OCI-LY3 (cell line): ENCODE data around the gene CNDP1.

Source experiments
- H2AFZ ChIP-seq: fragments of 200-600, 300-600 bp; shearing (Covaris generic); 2 replicates; pipeline ENCODE4 v1.6.0; 2014; ENCODE audit warnings: antibody characterized with exemption, low read depth, low read length
- H3K27ac ChIP-seq: fragments of 200-600, 300-600 bp; sonication (generic); 2 replicates; pipeline ENCODE4 v1.5.1; 2014; ENCODE audit warnings: mild to moderate bottlenecking, low read length, moderate library complexity, mixed read lengths
- H3K27me3 ChIP-seq: fragments of 200-600, 300-600 bp; sonication (generic); 2 replicates; pipeline ENCODE4 v1.6.1; 2014; ENCODE audit warnings: low read depth, low read length, mixed read lengths
- H3K36me3 ChIP-seq: fragments of 200-600, 300-600 bp; sonication (generic); replicated peaks from 2 replicates; pipeline ENCODE3; 2014; ENCODE audit warnings: low read depth, low read length, mixed read lengths
- H3K4me1 ChIP-seq: fragments of 300-600, 200-600 bp; sonication (generic); 2 replicates; pipeline ENCODE4 v1.6.1; 2014; ENCODE audit warnings: low read length, mixed read lengths
- H3K4me2 ChIP-seq: fragments of 200-600, 300-600 bp; sonication (generic); 2 replicates; pipeline ENCODE4 v1.6.1; 2014; ENCODE audit warnings: low read length, mixed read lengths
- H3K4me3 ChIP-seq: fragments of 300-600, 200-600 bp; sonication (generic); 2 replicates; pipeline ENCODE4 v1.5.1; 2014; ENCODE audit warnings: antibody characterized with exemption, mild to moderate bottlenecking, low read length, moderate library complexity
- H3K79me2 ChIP-seq: fragments of 300-600, 200-600 bp; shearing (Covaris generic); 2 replicates; pipeline ENCODE4 v1.6.1; 2014; ENCODE audit warnings: mild to moderate bottlenecking, low read length, mixed read lengths
- H3K9ac ChIP-seq: fragments of 300-600, 200-600 bp; shearing (Covaris generic); 2 replicates; pipeline ENCODE4 v1.6.0; 2014; ENCODE audit warnings: mild to moderate bottlenecking, low read length, moderate library complexity
- H3K9me3 ChIP-seq: fragments of 200-600, 300-600 bp; shearing (Covaris generic); 2 replicates; pipeline ENCODE4 v1.6.1; 2014; ENCODE audit warnings: low read length, mixed read lengths; ENCODE audit not compliant: insufficient read depth
- H4K20me1 ChIP-seq: fragments of 200-600, 300-600 bp; sonication (generic); 2 replicates; pipeline ENCODE4 v1.6.1; 2016; ENCODE audit warnings: low read length, mixed read lengths; ENCODE audit not compliant: insufficient read depth
- EZH2phosphoT487 ChIP-seq: fragments of 200-600 bp; shearing (Covaris generic); IDR thresholded peaks from 2 replicates; pipeline ENCODE4 v1.6.1; 2018; ENCODE audit warnings: antibody characterized with exemption, mixed run types, low read depth
- TF ChIP-seq, protein P1 (sequence below): fragments of 200-600, 300-600 bp; sonication (generic); IDR thresholded peaks from 2 replicates; pipeline ENCODE4 v1.5.1; 2014; ENCODE audit warnings: antibody characterized with exemption, low read length, low read depth

The CNDP1 gene

DNA sequence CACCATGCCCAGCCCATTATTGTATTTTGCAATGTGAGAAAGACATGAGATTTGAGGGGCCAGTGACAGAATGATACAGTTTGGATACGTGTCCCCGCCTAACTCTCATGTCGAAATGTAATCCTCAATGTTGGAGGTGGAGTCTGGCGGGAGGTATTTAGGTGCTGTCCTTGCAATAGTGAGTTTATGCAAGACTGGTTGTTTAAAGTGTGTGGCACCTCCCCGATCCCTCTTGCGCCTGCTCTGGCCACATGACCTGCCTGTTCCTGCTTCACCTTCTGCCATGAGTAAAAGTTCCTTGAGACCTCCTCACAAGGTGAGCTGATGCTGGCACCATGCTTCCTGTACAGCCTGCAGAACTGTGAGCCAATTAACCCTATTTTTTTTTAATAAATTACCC lies 16.6 kb downstream of the CNDP1 start:
- no peak overlapping the region for H3K4me3 ChIP-seq

DNA sequence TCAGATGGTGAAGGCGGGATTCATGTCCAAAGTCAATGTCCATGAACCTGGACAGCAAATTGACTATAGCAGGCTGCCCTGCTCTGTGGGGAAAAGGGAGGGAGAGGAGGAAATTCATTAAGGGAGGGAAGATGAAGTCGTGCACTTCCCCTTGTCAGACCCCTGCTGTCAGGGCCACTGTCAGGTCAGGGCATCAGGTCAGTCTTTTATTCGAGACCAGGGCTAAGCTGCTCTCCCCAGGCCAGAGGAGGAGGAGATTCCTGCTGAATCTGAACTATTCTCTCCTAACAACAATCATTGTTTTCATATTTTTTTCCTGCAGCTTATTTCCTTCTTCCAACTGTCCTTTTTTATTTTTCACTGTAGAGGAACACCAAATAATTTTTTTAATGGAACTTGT lies 17.2 kb downstream of the CNDP1 start:
- Histone ChIP-seq H3K9ac (no peak overlapping the region), H3K27ac (no peak overlapping the region), H4K20me1 (no peaks in the 10 kb centered on the region), H3K36me3 (no peaks in the 10 kb centered on the region), H2AFZ (0 out of 2 replicates have a peak overlapping the region, but pooled peaks have one; percentile 2), H3K4me2 (no peak overlapping the region), H3K27me3 (peaks cover 35% of the 10 kb centered on the region), H3K79me2 (no peaks in the 10 kb centered on the region), H3K4me1 (no peaks in the 10 kb centered on the region), H3K4me3 (no peak overlapping the region), H3K9me3 (peaks cover 10% of the 10 kb centered on the region; the same call in 1 of the 2 replicates)
- TF ChIP-seq EZH2phosphoT487: no peak
- TF ChIP-seq, protein P1, sequence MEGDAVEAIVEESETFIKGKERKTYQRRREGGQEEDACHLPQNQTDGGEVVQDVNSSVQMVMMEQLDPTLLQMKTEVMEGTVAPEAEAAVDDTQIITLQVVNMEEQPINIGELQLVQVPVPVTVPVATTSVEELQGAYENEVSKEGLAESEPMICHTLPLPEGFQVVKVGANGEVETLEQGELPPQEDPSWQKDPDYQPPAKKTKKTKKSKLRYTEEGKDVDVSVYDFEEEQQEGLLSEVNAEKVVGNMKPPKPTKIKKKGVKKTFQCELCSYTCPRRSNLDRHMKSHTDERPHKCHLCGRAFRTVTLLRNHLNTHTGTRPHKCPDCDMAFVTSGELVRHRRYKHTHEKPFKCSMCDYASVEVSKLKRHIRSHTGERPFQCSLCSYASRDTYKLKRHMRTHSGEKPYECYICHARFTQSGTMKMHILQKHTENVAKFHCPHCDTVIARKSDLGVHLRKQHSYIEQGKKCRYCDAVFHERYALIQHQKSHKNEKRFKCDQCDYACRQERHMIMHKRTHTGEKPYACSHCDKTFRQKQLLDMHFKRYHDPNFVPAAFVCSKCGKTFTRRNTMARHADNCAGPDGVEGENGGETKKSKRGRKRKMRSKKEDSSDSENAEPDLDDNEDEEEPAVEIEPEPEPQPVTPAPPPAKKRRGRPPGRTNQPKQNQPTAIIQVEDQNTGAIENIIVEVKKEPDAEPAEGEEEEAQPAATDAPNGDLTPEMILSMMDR: no peak

More for the DNA sequence above, 16.6 kb downstream of the CNDP1 start:
- no peak overlapping the region for H2AFZ ChIP-seq
- TF ChIP-seq, protein P1: no peak
- TF ChIP-seq EZH2phosphoT487: no peak
- H3K27ac ChIP-seq: no peak overlapping the region
- H3K9ac ChIP-seq: no peak overlapping the region
- no peaks in the 10 kb centered on the region for H3K4me1 ChIP-seq
- no peak overlapping the region for H3K4me2 ChIP-seq
- H3K36me3 ChIP-seq: no peaks in the 10 kb centered on the region
- H4K20me1 ChIP-seq: no peaks in the 10 kb centered on the region
- H3K27me3 ChIP-seq: peaks cover 29% of the 10 kb centered on the region
- peaks cover 10% of the 10 kb centered on the region; the same call in 1 of the 2 replicates for H3K9me3 ChIP-seq
- no peaks in the 10 kb centered on the region for H3K79me2 ChIP-seq

DNA sequence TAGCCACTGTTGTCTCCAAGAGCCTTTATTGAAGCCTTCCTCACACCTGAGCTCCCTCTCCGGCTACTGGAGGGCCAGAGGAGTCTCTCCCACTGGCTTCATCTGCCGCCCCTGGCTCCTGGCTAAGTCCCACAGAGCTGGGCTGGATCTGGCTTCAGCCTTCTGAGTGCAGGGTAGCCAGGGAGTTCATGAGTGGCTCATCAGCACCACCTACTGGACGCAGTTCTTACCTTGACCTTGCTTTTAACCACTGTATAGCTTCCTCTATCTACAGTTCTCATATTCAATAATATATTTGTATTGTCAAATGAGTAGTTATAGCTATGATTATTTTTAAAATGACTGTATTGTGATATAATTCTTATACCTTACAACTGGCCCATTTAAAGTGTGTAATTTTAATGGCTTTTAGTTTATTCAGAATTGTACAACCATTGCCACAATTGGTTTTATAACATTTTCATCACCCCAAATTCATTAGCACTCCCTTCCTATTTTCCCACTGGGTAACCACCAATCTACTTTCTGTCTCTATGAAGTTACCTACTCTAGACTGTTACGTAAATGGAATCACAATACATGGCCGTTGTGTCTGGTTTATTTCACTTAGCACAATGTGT lies 17.7 kb downstream of the CNDP1 start:
- Histone ChIP-seq H3K4me3 (no peak overlapping the region), H3K9me3 (peaks cover 10% of the 10 kb centered on the region; the same call in 1 of the 2 replicates), H3K27ac (no peak overlapping the region), H3K27me3 (peaks cover 37% of the 10 kb centered on the region), H3K4me2 (no peak overlapping the region), H2AFZ (no peak overlapping the region), H4K20me1 (no peaks in the 10 kb centered on the region), H3K79me2 (no peaks in the 10 kb centered on the region), H3K4me1 (no peaks in the 10 kb centered on the region), H3K9ac (no peak overlapping the region), H3K36me3 (no peaks in the 10 kb centered on the region)
- no peak for TF ChIP-seq EZH2phosphoT487
- TF ChIP-seq, protein P1: peak; percentile 98

DNA sequence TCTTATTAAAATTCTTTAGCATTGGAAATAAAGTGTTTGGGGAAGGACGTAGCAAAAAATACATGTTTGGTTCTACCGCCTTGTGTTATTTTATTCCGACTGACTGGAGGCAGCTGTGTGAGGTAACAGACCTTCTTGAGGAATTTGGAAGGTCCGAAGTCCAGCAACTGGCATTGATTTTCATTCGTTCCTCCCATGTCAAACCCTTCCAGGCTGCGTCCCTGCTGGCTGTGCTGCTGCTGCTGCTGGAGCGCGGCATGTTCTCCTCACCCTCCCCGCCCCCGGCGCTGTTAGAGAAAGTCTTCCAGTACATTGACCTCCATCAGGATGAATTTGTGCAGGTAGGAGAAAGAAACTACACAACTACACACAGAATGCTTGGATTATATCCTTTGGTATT lies 21.8 kb downstream of the CNDP1 start:
- no peak overlapping the region for H3K9ac ChIP-seq
- no peak overlapping the region for H3K27ac ChIP-seq
- H2AFZ ChIP-seq: no peak overlapping the region
- H3K27me3 ChIP-seq: peaks cover 47% of the 10 kb centered on the region
- H3K36me3 ChIP-seq: no peaks in the 10 kb centered on the region
- no peaks in the 10 kb centered on the region for H3K79me2 ChIP-seq
- no peaks in the 10 kb centered on the region for H4K20me1 ChIP-seq
- H3K4me2 ChIP-seq: no peak overlapping the region
- no peaks in the 10 kb centered on the region for H3K9me3 ChIP-seq
- H3K4me3 ChIP-seq: no peak overlapping the region
- H3K4me1 ChIP-seq: no peaks in the 10 kb centered on the region
- TF ChIP-seq EZH2phosphoT487: no peak
- TF ChIP-seq, protein P1: no peak
